Bronchial epithelial cell (primary cell): ENCODE measurements around the gene PBX1. TPM values are rescaled to one million over a fixed set of nuclear protein-coding genes. Genes with fewer than 3 reads are reported as not detected.

ENCODE experiments used
- DNase-seq: peaks from one replicate; pipeline ENCODE4 v3.0.0-alpha.2; 2010; ENCODE audit warnings: low read depth
- FAIRE-seq: peaks from 2 replicates; lab custom pipeline; 2011; peaks lifted over from hg19 to GRCh38; lab: Jason Lieb, UNC
- H3K27me3 ChIP-seq: 2 replicates; pipeline ENCODE4 v1.5.1; 2011; ENCODE audit warnings: low read length; ENCODE audit not compliant: control insufficient read depth, insufficient read depth
- H3K36me3 ChIP-seq: 2 replicates; pipeline ENCODE4 v1.5.1; 2011; ENCODE audit warnings: low read length; ENCODE audit not compliant: control insufficient read depth, insufficient read depth
- H3K4me3 ChIP-seq: 2 replicates; pipeline ENCODE4 v1.5.1; 2011; ENCODE audit warnings: mild to moderate bottlenecking, low read depth, low read length, control low read depth
- CTCF ChIP-seq: IDR thresholded peaks from 2 replicates; pipeline ENCODE4 v1.5.1; 2011; ENCODE audit warnings: mild to moderate bottlenecking, moderate library complexity, low read length, control low read depth, inconsistent platforms; ENCODE audit not compliant: insufficient read depth, severe bottlenecking
- total RNA-seq: library from RNA; depleted of rRNA; stranded (reverse); fragments of >200 nt; gene quantifications from 2 replicates; pipeline ENCODE4 v1.2.1, GENCODE V29; 2014

PBX1 gene
- total RNA-seq, 1 donor from 2014 or later = 3.2 TPM

DNA sequence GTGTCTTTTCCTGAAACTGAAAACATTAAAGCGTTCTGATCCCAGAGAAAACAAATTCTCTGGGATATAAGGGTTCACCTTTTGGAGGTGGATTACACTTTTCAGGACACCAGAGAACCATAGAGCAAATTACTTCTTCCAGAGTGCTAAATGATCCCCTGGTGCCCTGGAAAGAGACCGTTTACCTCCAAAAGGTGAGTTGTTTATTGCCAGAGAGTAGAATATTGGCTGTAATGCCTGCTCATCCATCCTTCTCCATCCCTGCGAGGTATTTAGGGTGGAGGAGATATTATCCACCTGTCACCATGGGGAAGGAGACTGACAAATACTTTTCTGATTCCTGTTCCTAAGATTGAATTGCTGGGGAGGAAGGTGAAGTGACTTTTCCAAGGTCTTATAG is 30.4 kb downstream of the PBX1 start:
- H3K27me3 ChIP-seq = no peaks in the 10 kb centered on the region
- TF ChIP-seq CTCF = no peak
- no peaks in the 10 kb centered on the region for H3K36me3 ChIP-seq
- no peak overlapping the region for H3K4me3 ChIP-seq
- DNase-seq = no peak
- no peak for FAIRE-seq

DNA sequence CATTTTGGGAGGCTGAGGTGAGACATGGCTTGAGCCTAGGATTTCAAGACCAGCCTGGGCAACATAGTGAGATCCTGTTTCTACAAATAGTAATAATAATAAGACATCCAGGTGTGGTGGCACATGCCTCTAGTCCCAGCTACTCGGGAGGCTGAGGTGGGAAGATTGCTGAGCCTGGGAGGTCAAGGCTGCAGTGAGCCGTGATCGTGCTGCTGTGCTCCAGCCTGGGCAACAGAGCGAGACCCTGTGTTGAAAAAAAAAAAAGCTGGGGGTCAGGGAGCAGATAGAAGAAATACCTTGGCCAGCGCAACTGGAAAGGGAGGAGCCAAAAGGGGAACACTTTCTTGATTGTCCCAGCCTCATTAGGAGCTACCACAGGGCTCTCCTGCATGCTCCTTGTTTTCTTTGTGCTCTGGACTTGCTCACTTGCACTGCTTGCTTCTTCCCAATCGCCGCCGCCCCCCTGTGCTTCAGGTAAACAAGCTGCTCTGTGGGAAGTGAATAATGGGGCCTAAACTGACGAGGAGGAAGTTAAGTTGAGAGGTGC is 31.1 kb downstream of the PBX1 start:
- no peaks in the 10 kb centered on the region for H3K27me3 ChIP-seq
- no peaks in the 10 kb centered on the region for H3K36me3 ChIP-seq
- DNase-seq (no peak), FAIRE-seq (no peak)
- H3K4me3 ChIP-seq = no peak overlapping the region
- no peak for TF ChIP-seq CTCF

- TF ChIP-seq CTCF = no peak
- Histone ChIP-seq H3K27me3 (no peaks in the 10 kb centered on the region), H3K4me3 (no peak overlapping the region), H3K36me3 (no peaks in the 10 kb centered on the region)
- FAIRE-seq (no peak), DNase-seq (no peak)
Measured at GRCh38 chr1:164590592-164590991, 31.6 kb downstream of the PBX1 start.

DNA sequence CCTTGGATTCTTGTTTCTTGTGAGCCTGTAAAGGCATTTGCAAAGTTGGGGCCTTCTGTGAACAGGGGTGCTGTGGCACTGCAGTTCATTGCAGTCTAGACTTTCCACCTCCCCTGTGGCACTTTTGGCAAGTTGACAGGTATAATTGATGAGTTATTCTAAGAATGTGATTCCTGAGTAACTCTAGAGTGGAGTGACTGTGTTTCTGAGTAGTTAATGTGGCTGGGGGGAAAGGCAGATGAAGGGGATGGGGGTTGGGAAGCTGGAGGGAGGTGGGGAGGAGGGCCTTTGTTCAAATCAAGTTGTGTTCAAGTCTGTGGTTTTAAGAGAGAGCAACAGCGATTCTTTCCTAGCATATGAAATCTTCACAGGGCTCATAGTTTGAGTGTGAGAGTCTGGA is 32.9 kb downstream of the PBX1 start:
- DNase-seq (peak; percentile 43), FAIRE-seq (no peak)
- TF ChIP-seq CTCF = no peak
- Histone ChIP-seq H3K27me3 (no peaks in the 10 kb centered on the region), H3K36me3 (no peaks in the 10 kb centered on the region), H3K4me3 (no peak overlapping the region)

- H3K27me3 ChIP-seq = no peaks in the 10 kb centered on the region
- TF ChIP-seq CTCF = no peak
- FAIRE-seq (no peak), DNase-seq (no peak)
- H3K36me3 ChIP-seq = no peaks in the 10 kb centered on the region
- H3K4me3 ChIP-seq = no peak overlapping the region
Measured at GRCh38 chr1:164592634-164593033, 33.6 kb downstream of the PBX1 start.

- Histone ChIP-seq H3K36me3 (no peaks in the 10 kb centered on the region), H3K4me3 (no peak overlapping the region), H3K27me3 (no peaks in the 10 kb centered on the region)
- FAIRE-seq = no peak
- no peak for DNase-seq
- no peak for TF ChIP-seq CTCF
Measured at GRCh38 chr1:164595212-164595611, 36.2 kb downstream of the PBX1 start.
